Liver (tissue), 3 donors: ENCODE data around the gene ANAPC16.

Experiments
- CTCF ChIP-seq: fragments of 150-350 bp; IDR thresholded peaks from 2 replicates; pipeline ENCODE4 v1.5.1; 2017; ENCODE audit warnings: improper control_type of control experiment, low read depth, low read length; ENCODE audit not compliant: missing input control
- HNF4G ChIP-seq: IDR thresholded peaks from 2 replicates; pipeline ENCODE4 v1.6.1; 2016; ENCODE audit warnings: antibody characterized with exemption
- MAX ChIP-seq: IDR thresholded peaks from 2 replicates; pipeline ENCODE4 v1.6.1; 2016; ENCODE audit warnings: antibody characterized with exemption
- RAD21 ChIP-seq, 2 donors: IDR thresholded peaks; 2 replicates each; pipeline ENCODE4 v1.6.1; 2016; ENCODE audit warnings: antibody characterized with exemption in 2 of 2, mild to moderate bottlenecking in 2 of 2
- SP1 ChIP-seq: IDR thresholded peaks from 2 replicates; pipeline ENCODE4 v1.6.1; 2018; ENCODE audit warnings: antibody characterized with exemption, mild to moderate bottlenecking
- ZBTB33 ChIP-seq: IDR thresholded peaks from 2 replicates; pipeline ENCODE4 v1.6.1; 2016; ENCODE audit warnings: antibody characterized with exemption
- donor health status: healthy.
- donor health status: healthy.

GRCh38 chr10:72170263-72170662 is 45.5 kb upstream of the ANAPC16 start:
- no peak for TF ChIP-seq RAD21 (IDR thresholded peaks at IDR 0.05)
- no peak for TF ChIP-seq CTCF
- TF ChIP-seq MAX: no peak
- no peak for TF ChIP-seq HNF4G
- no peak for TF ChIP-seq ZBTB33
- TF ChIP-seq SP1: no peak
